HTERT RPE-1 (cell line): ENCODE measurements around the gene ABCB9.

ENCODE experiments used
- in situ Hi-C: fragments of 300-500 bp; cut with MboI; formaldehyde crosslinking; loops from 4 replicates; pipeline ENCODE4 v1.14.3; 2020; ENCODE audit warnings: low sequenced_read_pairs

Gene ABCB9

DNA sequence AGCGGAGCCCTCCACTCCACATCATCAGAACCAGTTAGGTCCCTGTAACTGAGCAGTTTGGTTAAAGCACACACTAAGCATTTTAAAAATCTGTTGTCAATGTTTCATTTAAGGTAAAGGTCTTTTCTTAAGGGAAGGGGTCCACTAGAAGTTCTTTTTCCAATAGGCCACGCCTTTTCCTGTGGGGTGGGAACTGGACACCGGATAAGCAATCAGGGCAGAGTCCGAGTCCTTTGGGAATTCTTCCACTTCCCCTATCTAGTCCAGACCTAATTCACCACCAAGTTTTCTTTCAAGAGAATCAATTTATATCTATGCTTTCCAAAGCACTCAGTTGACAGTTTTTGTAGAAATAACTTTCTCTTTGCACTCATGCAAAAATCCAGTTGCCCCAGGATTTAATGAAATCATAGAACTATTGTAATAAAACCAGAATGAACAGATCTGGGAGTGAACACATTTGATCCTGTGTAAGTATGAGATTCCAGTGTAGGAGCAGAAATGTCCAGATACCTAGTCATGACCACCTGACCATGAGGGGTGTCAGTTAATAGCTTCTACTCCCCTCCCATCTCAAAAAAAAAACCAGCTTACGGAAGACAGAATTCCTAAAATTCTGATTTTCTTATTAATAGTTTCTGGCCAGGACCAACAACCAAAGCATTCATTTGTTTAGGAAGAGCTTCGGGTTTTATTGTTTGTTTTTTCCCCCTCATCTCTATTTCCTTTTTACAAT, 82.0 kb downstream of the ABCB9 start:
- in situ Hi-C loops = no loop called here

DNA sequence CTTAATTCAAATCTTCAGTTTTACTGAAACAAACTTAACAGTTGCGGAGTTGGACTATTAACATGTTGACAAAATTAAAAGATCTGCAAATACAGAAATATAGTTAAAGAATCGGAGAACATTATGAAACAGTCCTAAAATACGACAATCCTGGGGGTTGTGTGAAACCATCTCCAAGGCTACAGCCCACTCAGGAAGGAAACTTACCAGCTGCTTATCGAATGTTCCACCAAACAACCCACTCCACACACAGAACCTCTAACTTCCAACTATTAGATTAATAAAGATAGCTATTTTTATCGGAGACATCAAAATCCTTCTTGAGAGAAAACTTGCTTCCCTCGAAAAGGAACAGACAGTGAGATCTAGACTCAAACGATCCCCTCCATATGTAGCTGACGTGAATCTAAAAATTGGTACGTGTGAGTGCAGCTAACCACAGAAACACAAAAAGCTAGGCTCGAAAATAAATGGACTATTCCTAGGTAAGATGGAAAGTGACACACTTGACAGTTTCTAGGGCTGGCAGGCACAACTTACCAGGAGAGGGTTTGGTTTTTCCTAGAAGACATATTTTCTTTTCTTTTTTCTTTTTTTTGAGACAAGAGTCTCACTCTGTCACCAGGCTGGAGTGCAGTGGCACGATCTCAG, 83.2 kb downstream of the ABCB9 start:
- in situ Hi-C loops = no loop called here

DNA sequence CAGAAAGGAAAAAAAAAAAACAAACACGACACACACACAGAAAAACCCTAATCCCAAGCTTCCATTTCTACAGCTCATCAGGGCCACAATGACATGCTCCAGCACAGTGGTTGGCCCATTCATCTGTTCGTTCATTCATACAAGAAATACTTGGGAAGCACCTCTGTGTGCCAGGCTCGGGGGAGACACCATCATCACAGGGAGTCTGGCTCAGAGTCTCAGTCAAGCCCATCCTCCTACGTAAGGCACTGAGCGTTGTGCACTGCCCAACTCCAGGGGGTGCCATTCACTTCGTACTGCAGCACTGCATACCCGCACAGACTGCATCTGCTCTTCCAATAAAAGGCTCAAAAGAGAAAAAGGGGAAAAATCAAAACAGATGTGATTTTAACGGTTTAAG, 85.6 kb downstream of the ABCB9 start:
- in situ Hi-C loops = no loop called here

DNA sequence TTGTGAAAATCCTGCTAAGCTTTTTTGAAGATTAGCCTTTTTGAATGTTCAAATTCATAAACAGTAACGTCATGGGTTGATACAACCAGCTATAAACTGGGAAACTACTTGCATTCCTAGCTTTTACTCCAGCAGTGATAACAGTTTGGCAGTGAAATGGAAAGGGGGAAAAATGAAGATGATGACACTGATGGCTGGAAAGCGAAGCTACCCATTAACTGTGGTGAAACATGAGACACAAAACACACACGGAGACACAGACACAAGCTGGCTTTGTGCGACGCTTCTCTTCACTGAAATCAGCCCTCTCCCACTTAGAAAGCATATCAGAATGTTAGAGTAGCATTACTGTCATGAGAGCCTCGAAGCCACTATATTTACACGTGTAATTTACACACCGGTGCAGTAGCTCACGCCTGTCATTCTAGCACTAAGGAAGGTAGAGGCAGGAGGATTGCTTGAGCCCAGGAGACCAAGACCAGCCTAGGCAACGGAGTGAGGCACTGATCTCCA, 86.1 kb downstream of the ABCB9 start:
- in situ Hi-C loops = no loop called here
